Measurements from ENCODE around the gene DHRS13. TPM values are rescaled to one million over a fixed set of nuclear protein-coding genes. Genes with fewer than 3 reads are reported as not detected.
A peak's percentile ranks its signal among the peaks of the same experiment; 100 is the strongest.
"Not testable (repeated sequence)": the region's sequence is repeated elsewhere in the genome, so short reads cannot be mapped to it uniquely, and the experiment has no call there.

DHRS13 gene
- total RNA-seq, 8 experiments from 2014 or later, result 2.2 to 14.4 (median 11.1) TPM

DNA sequence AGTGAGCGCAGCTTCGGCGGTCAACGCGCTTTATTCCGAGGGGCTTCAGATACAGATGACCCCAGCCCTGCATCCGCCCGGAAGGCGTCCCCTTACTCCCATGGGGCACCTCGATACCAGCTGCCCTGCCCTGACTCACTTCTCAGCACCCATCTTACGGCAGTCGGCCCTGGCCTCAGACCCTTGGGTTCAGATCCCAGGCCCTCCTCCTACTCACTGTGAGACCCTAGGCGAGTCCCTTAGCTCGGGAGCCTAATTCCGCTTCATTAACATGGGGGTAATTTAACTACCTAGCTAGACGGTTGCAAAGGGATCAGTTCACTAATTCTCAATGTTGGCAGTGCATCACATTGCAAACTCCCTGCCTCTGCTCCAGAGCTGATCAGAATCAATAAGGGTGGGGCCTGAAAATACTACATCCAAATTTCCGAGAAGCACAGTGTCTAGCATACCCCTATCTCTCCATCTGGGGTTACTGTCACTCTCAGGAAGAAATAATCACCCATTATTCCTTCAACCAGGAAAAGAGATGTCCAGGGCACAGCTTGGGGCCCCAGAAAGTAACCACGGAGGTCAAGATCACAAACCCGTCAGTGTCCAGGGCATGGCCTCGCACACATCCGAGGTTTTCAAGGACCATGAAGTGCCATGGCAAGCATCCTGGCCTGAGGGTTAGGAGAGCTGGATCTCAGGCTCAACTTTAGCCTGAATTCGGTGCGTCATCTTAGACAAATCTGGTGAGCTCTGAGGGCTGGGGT is 4.9 kb downstream of the DHRS13 start:
- peak in 2 of 8 experiments; percentile 2 to 8 for ATAC-seq (replicated peaks in 6 of 8)
- Histone ChIP-seq H3K4me1 (replicated peaks in 1 of 2) (peaks cover 17% of the 10 kb centered on the region in 2 donors), H3K4me3 (peak overlapping the region; percentile 64 to 91 (median 82)), H3K27ac (peak overlapping the region; percentile 77 to 86)
- in situ Hi-C loops (cut with MboI; ENCODE audit: low pct_unique_long_range_greater_than_20kb in 2 of 9, low sequenced_read_pairs in 9 of 9, unreplicated experiment in 9 of 9), result no loop called here
- WGBS, 10 experiments, result 0 to 100% (median 38%) methylated on average over 1 to 10 of the region's 23 CpGs; no CpG with 5 or more reads in 3 of the 10 experiments

DNA sequence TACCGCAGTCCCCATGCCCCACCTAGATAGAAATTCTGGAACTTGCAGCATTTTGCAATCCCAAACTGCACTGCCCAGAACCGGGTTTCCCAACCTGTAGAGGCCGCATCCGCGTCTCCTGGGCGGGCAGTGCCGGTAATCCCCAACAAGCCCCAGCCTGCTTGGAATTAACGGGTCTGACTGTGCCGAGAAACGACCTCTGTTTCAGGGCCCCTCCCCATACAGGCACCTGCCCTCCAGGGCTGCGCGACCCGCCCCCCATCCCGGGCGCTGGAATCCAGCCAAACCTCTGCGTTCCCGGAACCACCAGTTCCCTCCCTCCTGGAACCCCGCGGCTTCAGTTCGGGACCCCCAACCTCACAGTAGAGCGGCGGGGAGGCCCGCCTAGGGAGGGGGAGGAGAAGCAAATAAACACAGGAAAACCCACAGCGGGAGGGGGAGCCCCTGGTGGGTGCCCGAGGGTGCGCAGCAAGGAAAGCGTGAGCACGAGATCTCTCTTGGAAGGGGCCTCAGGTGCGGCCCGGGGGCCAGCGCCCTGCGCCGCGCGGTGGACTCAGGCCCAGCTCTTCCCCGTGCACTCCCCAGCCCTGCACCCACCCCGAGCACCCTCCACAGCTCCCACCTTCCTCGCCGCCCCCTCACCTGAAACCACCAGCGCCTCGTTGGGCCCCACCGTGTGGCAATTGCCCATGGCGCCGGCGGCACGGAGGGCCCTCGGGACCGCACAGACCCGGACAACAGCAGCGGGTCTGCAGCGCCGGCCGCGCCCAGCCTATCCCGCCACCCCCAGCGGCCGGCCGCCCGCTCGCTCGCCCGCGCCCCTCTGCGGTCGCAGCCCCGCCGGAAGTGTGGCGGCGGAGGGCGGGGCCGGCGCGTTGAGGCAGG is 5.8 kb downstream of the DHRS13 start, which contains the start of gene FLOT2:
FLOT2 (minus strand) TSS at position 850 of the 885 bp plus-strand sequence; CDS start at position 691, 159 bp downstream.
- WGBS, 10 experiments, result 0 to 2% (median 0%) methylated on average over 1 to 14 of the region's 73 CpGs; no CpG with 5 or more reads in 6 of the 10 experiments
- peak within 1 kb of the TSS; percentile 64 to 91 (median 82) for H3K4me3 ChIP-seq
- in situ Hi-C loops (cut with MboI; ENCODE audit: low pct_unique_long_range_greater_than_20kb in 2 of 9, low sequenced_read_pairs in 9 of 9, unreplicated experiment in 9 of 9), result no loop called here
- H3K4me1 ChIP-seq (replicated peaks in 1 of 2), result peaks cover 17% of the 10 kb centered on the region in 2 donors
- peak; percentile 76 to 86 (median 83) for ATAC-seq (replicated peaks in 6 of 8)
- H3K27ac ChIP-seq, result peak within 1 kb of the TSS; percentile 77 to 86

GRCh38 chr17:28896491-28896883 is 6.4 kb downstream of the DHRS13 start:
- peaks cover 13 to 17% of the 10 kb centered on the region in 2 donors for H3K4me1 ChIP-seq (replicated peaks in 1 of 2)
- peak in 1 of 8 experiments; percentile 0 for ATAC-seq (replicated peaks in 6 of 8)
- in situ Hi-C loops (cut with MboI; ENCODE audit: low pct_unique_long_range_greater_than_20kb in 2 of 9, low sequenced_read_pairs in 9 of 9, unreplicated experiment in 9 of 9), result no loop called here
- WGBS, 10 experiments, result 3 to 27% (median 17%) methylated on average over 3 to 5 of the region's 5 CpGs; no CpG with 5 or more reads in 7 of the 10 experiments
- peak overlapping the region; percentile 64 to 91 (median 82) for H3K4me3 ChIP-seq
- H3K27ac ChIP-seq, result peak overlapping the region; percentile 6 to 86

GRCh38 chr17:28895794-28896447 is 7.0 kb downstream of the DHRS13 start:
- WGBS, 10 experiments, result 50 to 100% (median 70%) methylated on average over 1 to 3 of the region's 3 CpGs; no CpG with 5 or more reads in 6 of the 10 experiments
- in situ Hi-C loops (cut with MboI; ENCODE audit: low pct_unique_long_range_greater_than_20kb in 2 of 9, low sequenced_read_pairs in 9 of 9, unreplicated experiment in 9 of 9), result no loop called here
- H3K4me1 ChIP-seq (replicated peaks in 1 of 2), result peaks cover 7 to 14% of the 10 kb centered on the region in 2 donors
- ATAC-seq (replicated peaks in 6 of 8), result no peak
- H3K4me3 ChIP-seq, result peak overlapping the region; percentile 64 to 91 (median 82)
- peak overlapping the region in 1 of 2 donors; percentile 86 for H3K27ac ChIP-seq

GRCh38 chr17:28893248-28894183 is 9.4 kb downstream of the DHRS13 start:
- H3K27ac ChIP-seq; in situ Hi-C loops (cut with MboI; ENCODE audit: low pct_unique_long_range_greater_than_20kb in 2 of 9, low sequenced_read_pairs in 9 of 9, unreplicated experiment in 9 of 9); H3K4me3 ChIP-seq; ATAC-seq (replicated peaks in 6 of 8): not testable (repeated sequence)
- H3K4me1 ChIP-seq (replicated peaks in 1 of 2), result peaks cover 7 to 14% of the 10 kb centered on the region in 2 donors
- WGBS, 10 experiments, result 79 to 100% (median 87%) methylated on average over 1 to 10 of the region's 16 CpGs; no CpG with 5 or more reads in 1 of the 10 experiments

DNA sequence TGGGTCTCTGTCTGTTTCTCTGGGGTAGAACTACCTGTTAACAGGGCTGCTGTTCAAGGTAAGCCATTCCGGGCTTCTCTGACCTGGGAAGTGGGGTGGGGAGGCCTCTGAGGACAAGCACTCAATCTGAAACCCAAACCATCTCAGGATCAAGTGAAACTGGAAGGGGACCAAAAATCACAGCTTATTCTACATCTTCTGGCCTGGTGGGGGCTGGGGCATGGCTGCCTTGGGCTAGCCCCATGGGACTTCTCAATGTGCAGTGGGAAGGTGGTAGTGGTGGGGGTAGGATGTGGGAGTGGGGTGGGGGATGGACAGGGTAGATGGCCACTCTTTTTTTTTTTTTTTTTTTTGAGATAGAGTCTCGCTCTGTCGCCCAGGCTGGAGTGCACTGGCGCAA is 10.9 kb downstream of the DHRS13 start:
- Histone ChIP-seq H3K27ac (no peak overlapping the region), H3K4me1 (replicated peaks in 1 of 2) (peaks cover 7 to 10% of the 10 kb centered on the region in 2 donors), H3K4me3 (no peak overlapping the region)
- no peak for ATAC-seq (replicated peaks in 6 of 8)
- WGBS, 10 experiments, result 100% methylated on average over 1 of the region's 4 CpGs; no CpG with 5 or more reads in 9 of the 10 experiments
- in situ Hi-C loops (cut with MboI; ENCODE audit: low pct_unique_long_range_greater_than_20kb in 2 of 9, low sequenced_read_pairs in 9 of 9, unreplicated experiment in 9 of 9), result no loop called here

- in situ Hi-C loops (cut with MboI; ENCODE audit: low pct_unique_long_range_greater_than_20kb in 2 of 9, low sequenced_read_pairs in 9 of 9, unreplicated experiment in 9 of 9), result no loop called here
- peak in 1 of 8 experiments; percentile 39 for ATAC-seq (replicated peaks in 6 of 8)
These were observed 11.7 kb downstream of the DHRS13 start for GRCh38 chr17:28891201-28891600.

DNA sequence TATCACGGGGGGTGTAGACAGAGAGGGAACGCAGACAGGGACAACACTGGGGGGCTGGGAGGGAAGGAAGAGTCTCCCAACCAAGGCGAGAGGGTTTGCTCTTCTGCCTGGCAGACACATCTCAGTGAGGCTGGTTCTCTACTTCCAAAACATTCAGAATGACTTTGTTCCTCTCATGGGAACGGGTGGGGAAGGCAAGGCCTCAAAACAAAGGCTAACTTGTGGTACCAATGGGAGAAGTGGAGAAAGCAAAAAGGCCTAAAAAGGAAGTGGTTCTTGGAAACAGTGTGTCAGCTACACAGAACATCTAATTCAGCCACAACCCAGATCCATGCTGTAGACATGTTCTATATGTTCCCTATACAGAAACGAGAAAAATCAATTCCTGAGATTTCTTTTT is 12.9 kb downstream of the DHRS13 start:
- Histone ChIP-seq H3K27ac (no peak overlapping the region), H3K4me3 (no peak overlapping the region), H3K4me1 (replicated peaks in 1 of 2) (no peaks in the 10 kb centered on the region)
- no peak for ATAC-seq (replicated peaks in 6 of 8)
- in situ Hi-C loops (cut with MboI; ENCODE audit: low pct_unique_long_range_greater_than_20kb in 2 of 9, low sequenced_read_pairs in 9 of 9, unreplicated experiment in 9 of 9), result no loop called here
- WGBS, 10 experiments, result 0 to 100% (median 87%) methylated on average over 1 to 3 of the region's 5 CpGs; no CpG with 5 or more reads in 3 of the 10 experiments

More at GRCh38 chr17:28891201-28891600, 11.7 kb downstream of the DHRS13 start:
- no peak overlapping the region for H3K27ac ChIP-seq
- H3K4me3 ChIP-seq, result no peak overlapping the region
- WGBS, 10 experiments, result 33 to 100% (median 40%) methylated on average over 1 of the region's 1 CpG; no CpG with 5 or more reads in 7 of the 10 experiments
- H3K4me1 ChIP-seq (replicated peaks in 1 of 2), result peaks cover 7 to 10% of the 10 kb centered on the region in 2 donors

GRCh38 chr17:28888832-28889231 is 14.0 kb downstream of the DHRS13 start:
- WGBS, 10 experiments, result 80 to 100% (median 100%) methylated on average over 1 to 2 of the region's 7 CpGs; no CpG with 5 or more reads in 7 of the 10 experiments

DNA sequence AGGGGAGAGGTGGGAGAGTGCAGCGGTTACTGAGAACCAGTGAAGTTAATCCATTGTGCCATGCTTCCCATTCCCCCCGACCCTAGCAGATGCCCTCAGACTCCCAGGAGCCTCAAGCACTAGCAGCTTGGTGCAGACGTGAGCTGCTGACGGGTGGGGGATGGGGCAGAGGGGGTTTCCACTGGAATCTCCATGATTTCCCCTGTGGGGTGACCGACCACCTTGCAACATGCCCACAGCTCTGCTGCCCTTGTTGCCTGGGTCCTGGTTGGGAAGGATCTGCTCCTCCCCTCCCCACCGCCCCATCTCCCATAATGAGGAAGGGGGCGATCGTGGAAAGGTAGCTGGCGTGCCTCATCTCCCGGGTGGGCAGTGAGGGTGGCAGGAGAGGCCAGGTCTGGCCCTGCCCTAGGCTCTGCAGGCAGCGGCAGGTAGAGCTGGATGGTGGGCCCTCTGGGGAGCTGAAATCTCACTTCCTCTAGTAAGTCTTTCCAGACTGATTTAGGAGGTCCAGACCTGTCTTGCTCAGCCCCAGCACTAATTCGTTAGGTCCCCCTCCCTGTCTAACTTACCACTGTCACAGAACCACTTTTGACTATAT is 14.9 kb downstream of the DHRS13 start:
- H3K4me3 ChIP-seq, result no peak overlapping the region
- no peak for ATAC-seq (replicated peaks in 6 of 8)
- no peak overlapping the region for H3K27ac ChIP-seq
- in situ Hi-C loops (cut with MboI; ENCODE audit: low pct_unique_long_range_greater_than_20kb in 2 of 9, low sequenced_read_pairs in 9 of 9, unreplicated experiment in 9 of 9), result no loop called here
- WGBS, 10 experiments, result 58 to 100% (median 80%) methylated on average over 1 to 5 of the region's 12 CpGs; no CpG with 5 or more reads in 7 of the 10 experiments
- H3K4me1 ChIP-seq (replicated peaks in 1 of 2), result no peaks in the 10 kb centered on the region

More at GRCh38 chr17:28888832-28889231, 14.0 kb downstream of the DHRS13 start:
- H3K27ac ChIP-seq, result no peak overlapping the region
- in situ Hi-C loops (cut with MboI; ENCODE audit: low pct_unique_long_range_greater_than_20kb in 2 of 9, low sequenced_read_pairs in 9 of 9, unreplicated experiment in 9 of 9), result no loop called here
- no peak for ATAC-seq (replicated peaks in 6 of 8)
- no peak overlapping the region for H3K4me3 ChIP-seq
- no peaks in the 10 kb centered on the region for H3K4me1 ChIP-seq (replicated peaks in 1 of 2)

- Histone ChIP-seq H3K4me3 (no peak overlapping the region), H3K4me1 (replicated peaks in 1 of 2) (no peaks in the 10 kb centered on the region), H3K27ac (no peak overlapping the region)
- no peak for ATAC-seq (replicated peaks in 6 of 8)
- in situ Hi-C loops (cut with MboI; ENCODE audit: low pct_unique_long_range_greater_than_20kb in 2 of 9, low sequenced_read_pairs in 9 of 9, unreplicated experiment in 9 of 9), result no loop called here
- WGBS, 10 experiments, result 100% methylated on average over 1 to 2 of the region's 10 CpGs; no CpG with 5 or more reads in 8 of the 10 experiments
These were observed 16.9 kb downstream of the DHRS13 start for GRCh38 chr17:28885951-28886350.

Measured in motor neuron (in vitro differentiated cells).